Neuronal stem cell (in vitro differentiated cells): ENCODE results near the gene CERK.
A peak's percentile ranks its signal among the peaks of the same experiment; 100 is the strongest.

ENCODE experiments used
- DNase-seq: peaks from one replicate; pipeline ENCODE4 v3.0.0-alpha.2; 2013; ENCODE audit warnings: low spot score
- H2AFZ ChIP-seq: one replicate; pipeline ENCODE4 v1.6.1; 2013; ENCODE audit warnings: mild to moderate bottlenecking, low read length, inconsistent platforms
- H2AK5ac ChIP-seq: 2 replicates; pipeline ENCODE4 v1.6.1; 2013; ENCODE audit warnings: low read depth, mild to moderate bottlenecking, inconsistent platforms, low read length, moderate library complexity, mixed read lengths
- H2BK120ac ChIP-seq: 2 replicates; pipeline ENCODE4 v1.6.1; 2013; ENCODE audit warnings: low read depth, mild to moderate bottlenecking, inconsistent platforms, low read length, moderate library complexity, mixed read lengths
- H2BK12ac ChIP-seq: one replicate; pipeline ENCODE4 v1.6.1; 2013; ENCODE audit warnings: low read length, inconsistent platforms
- H2BK15ac ChIP-seq: 2 replicates; pipeline ENCODE4 v1.6.1; 2013; ENCODE audit warnings: mild to moderate bottlenecking, low read length, inconsistent platforms, mixed read lengths
- H2BK5ac ChIP-seq: one replicate; pipeline ENCODE4 v1.6.1; 2013; ENCODE audit warnings: inconsistent platforms, mild to moderate bottlenecking, low read length, moderate library complexity
- H3K14ac ChIP-seq: one replicate; pipeline ENCODE4 v1.6.1; 2013; ENCODE audit warnings: low read length, inconsistent platforms
- H3K18ac ChIP-seq: 2 replicates; pipeline ENCODE4 v1.6.1; 2013; ENCODE audit warnings: low read length, inconsistent platforms
- H3K23ac ChIP-seq: 2 replicates; pipeline ENCODE4 v1.6.1; 2013; ENCODE audit warnings: low read depth, mild to moderate bottlenecking, mixed read lengths, low read length, inconsistent platforms; ENCODE audit not compliant: poor library complexity
- H3K27ac ChIP-seq: replicated peaks from 3 replicates; pipeline ENCODE4 v1.5.1; 2013; ENCODE audit warnings: low read length, inconsistent platforms
- H3K27me3 ChIP-seq, 3 experiments: 2 replicates each; pipeline ENCODE4 v1.6.1; 2013; ENCODE audit warnings: low read length in 3 of 3, mild to moderate bottlenecking in 2 of 3, inconsistent platforms in 1 of 3, low read depth in 1 of 3, mixed read lengths in 1 of 3, moderate library complexity in 1 of 3; ENCODE audit not compliant: control insufficient read depth in 3 of 3, insufficient read depth in 3 of 3
- H3K36me3 ChIP-seq, 2 donors: replicated peaks in 1 of 2; 2 replicates each; pipeline ENCODE4 v1.6.1; 2013; ENCODE audit warnings: low read length in 2 of 2; ENCODE audit not compliant: control insufficient read depth in 2 of 2, insufficient read depth in 2 of 2
- H3K4ac ChIP-seq: 2 replicates; pipeline ENCODE4 v1.6.1; 2013; ENCODE audit warnings: inconsistent platforms, mild to moderate bottlenecking, low read length, moderate library complexity
- H3K4me1 ChIP-seq, 2 donors: 1 replicate in 1 of 2; 2 replicates in 1 of 2; pipeline ENCODE4 v1.6.1; 2013; ENCODE audit warnings: low read length in 2 of 2, low read depth in 1 of 2; ENCODE audit not compliant: control insufficient read depth in 2 of 2, insufficient read depth in 1 of 2
- H3K4me2 ChIP-seq: one replicate; pipeline ENCODE4 v1.6.1; 2013; ENCODE audit warnings: mild to moderate bottlenecking, low read length, inconsistent platforms; ENCODE audit not compliant: insufficient read depth, poor library complexity, severe bottlenecking
- H3K4me3 ChIP-seq, 2 donors: 2 replicates each; pipeline ENCODE4 v1.5.1; 2013; ENCODE audit warnings: low read length in 2 of 2, mild to moderate bottlenecking in 2 of 2, inconsistent platforms in 1 of 2, moderate library complexity in 1 of 2
- H3K79me1 ChIP-seq: one replicate; pipeline ENCODE4 v1.6.1; 2013; ENCODE audit warnings: low read depth, mild to moderate bottlenecking, inconsistent platforms, low read length, moderate library complexity
- H3K9ac ChIP-seq: one replicate; pipeline ENCODE4 v1.6.1; 2013; ENCODE audit warnings: mild to moderate bottlenecking, low read depth, low read length, inconsistent platforms; ENCODE audit not compliant: poor library complexity
- H3K9me3 ChIP-seq, 2 donors: replicated peaks in 1 of 2; 2 replicates each; pipeline versions ENCODE3 to v1.6.1; 2013; ENCODE audit warnings: low read length in 2 of 2, mild to moderate bottlenecking in 2 of 2, inconsistent platforms in 1 of 2, low read depth in 1 of 2, mixed read lengths in 1 of 2, moderate library complexity in 1 of 2; ENCODE audit not compliant: control insufficient read depth in 2 of 2, insufficient read depth in 1 of 2
- H4K8ac ChIP-seq: one replicate; pipeline ENCODE4 v1.6.1; 2013; ENCODE audit warnings: low read depth, mild to moderate bottlenecking, inconsistent platforms, low read length, moderate library complexity
- H4K91ac ChIP-seq: one replicate; pipeline ENCODE4 v1.6.1; 2013; ENCODE audit warnings: low read length, low read depth, mild to moderate bottlenecking, inconsistent platforms; ENCODE audit not compliant: poor library complexity
- WGBS, 2 donors: extraction: QIAGEN DNeasy Blood & Tissue Kit; methylation state at CpG; one replicate each; pipeline ENCODE4 v1.1.7; 2013; ENCODE audit warnings: missing lambda C conversion rate in 2 of 2, mixed read lengths in 1 of 2; ENCODE audit not compliant: insufficient read length in 2 of 2, insufficient replicate concordance in 1 of 2; ENCODE audit errors: extremely low coverage in 2 of 2; 5-methylcytosine and 5-hydroxymethylcytosine counted together

CERK gene

GRCh38 chr22:46764779-46765485 lies 26.9 kb upstream of the CERK start:
- Histone ChIP-seq H3K36me3 (peaks cover 2 to 13% of the 10 kb centered on the region in 2 donors), H2BK12ac (no peak overlapping the region), H4K8ac (no peak overlapping the region), H3K4me3 (no peak overlapping the region), H2BK120ac (no peak overlapping the region), H3K9ac (no peak overlapping the region), H2BK15ac (no peak overlapping the region), H3K27me3 (no peaks in the 10 kb centered on the region), H2BK5ac (no peak overlapping the region), H3K18ac (no peak overlapping the region), H3K9me3 (no peaks in the 10 kb centered on the region), H3K14ac (no peak overlapping the region), H2AK5ac (no peak overlapping the region), H2AFZ (no peak overlapping the region), H3K4me2 (no peak overlapping the region), H3K27ac (no peak overlapping the region), H3K4me1 (peaks cover 4 to 9% of the 10 kb centered on the region in 2 donors), H3K4ac (no peak overlapping the region), H4K91ac (no peak overlapping the region), H3K23ac (no peak overlapping the region), H3K79me1 (peaks cover 9% of the 10 kb centered on the region)
- no peak for DNase-seq
- no CpG with 5 or more reads among the region's 6 CpGs for WGBS, 2 donors

- H3K4ac ChIP-seq, result no peak overlapping the region
- no peaks in the 10 kb centered on the region for H3K27me3 ChIP-seq
- no peak overlapping the region for H2AK5ac ChIP-seq
- no peak overlapping the region for H2BK15ac ChIP-seq
- H4K8ac ChIP-seq, result no peak overlapping the region
- H3K27ac ChIP-seq, result no peak overlapping the region
- no peak overlapping the region for H4K91ac ChIP-seq
- H3K23ac ChIP-seq, result no peak overlapping the region
- H2BK120ac ChIP-seq, result no peak overlapping the region
- H3K36me3 ChIP-seq, result peaks cover 2 to 16% of the 10 kb centered on the region in 2 donors
- no peak for DNase-seq
- H2BK5ac ChIP-seq, result no peak overlapping the region
- no peaks in the 10 kb centered on the region for H3K9me3 ChIP-seq
- H3K14ac ChIP-seq, result no peak overlapping the region
- H3K4me1 ChIP-seq, result peaks cover 4 to 9% of the 10 kb centered on the region in 2 donors
- WGBS, 2 donors, result no CpG with 5 or more reads among the region's 6 CpGs
- H3K9ac ChIP-seq, result no peak overlapping the region
- H3K4me3 ChIP-seq, result no peak overlapping the region
- no peak overlapping the region for H2AFZ ChIP-seq
- no peak overlapping the region for H3K18ac ChIP-seq
- H2BK12ac ChIP-seq, result no peak overlapping the region
- no peak overlapping the region for H3K4me2 ChIP-seq
- H3K79me1 ChIP-seq, result peaks cover 8% of the 10 kb centered on the region
Measured at GRCh38 chr22:46764140-46764680, 26.2 kb upstream of the CERK start.

- H3K4me2 ChIP-seq, result peak overlapping the region; percentile 84
- peaks cover 8% of the 10 kb centered on the region for H3K79me1 ChIP-seq
- no peak overlapping the region for H2BK120ac ChIP-seq
- H4K91ac ChIP-seq, result no peak overlapping the region
- peak overlapping the region; percentile 94 for H3K14ac ChIP-seq
- H3K4me3 ChIP-seq, result peak overlapping the region; percentile 98
- no peaks in the 10 kb centered on the region for H3K27me3 ChIP-seq
- peak overlapping the region; percentile 62 for H2BK15ac ChIP-seq
- H3K4ac ChIP-seq, result no peak overlapping the region
- peak overlapping the region; percentile 95 for H3K18ac ChIP-seq
- no peak overlapping the region for H3K27ac ChIP-seq
- no peak overlapping the region for H2BK12ac ChIP-seq
- H4K8ac ChIP-seq, result no peak overlapping the region
- no CpG with 5 or more reads among the region's 13 CpGs for WGBS, 2 donors
- H2AK5ac ChIP-seq, result no peak overlapping the region
- no peak for DNase-seq
- H3K23ac ChIP-seq, result peak overlapping the region; percentile 21
- no peaks in the 10 kb centered on the region for H3K9me3 ChIP-seq
- H2AFZ ChIP-seq, result peak overlapping the region; percentile 95
- peak overlapping the region; percentile 85 for H3K9ac ChIP-seq
- peak overlapping the region; percentile 80 for H2BK5ac ChIP-seq
- H3K36me3 ChIP-seq, result peaks cover 2 to 16% of the 10 kb centered on the region in 2 donors
- peaks cover 4 to 9% of the 10 kb centered on the region in 2 donors for H3K4me1 ChIP-seq
Measured at GRCh38 chr22:46763051-46763705, 25.1 kb upstream of the CERK start.
